Left lung (tissue), 10 donors: ENCODE data around the gene PPRC1. TPM values are rescaled to one million over a fixed set of nuclear protein-coding genes. Genes with fewer than 3 reads are reported as not detected.

Source experiments
- ATAC-seq: fragments of 200-7000 bp; cut with Tn5 transposase; one replicate; pipeline ENCODE4 v1.9.1; 2020; ENCODE audit warnings: moderate library complexity
- DNase-seq, 4 donors: peaks; one replicate each; pipeline ENCODE4 v3.0.0-alpha.2; 2013 to 2020
- H3K27ac ChIP-seq, 2 donors: fragments of 200-600 bp; sonication (generic) in 1 of 2; one replicate each; pipeline versions ENCODE4 v1.5.0 to v1.8.0; 2020 to 2021
- H3K27me3 ChIP-seq, 2 donors: fragments of 200-600 bp; sonication (generic) in 1 of 2; one replicate each; pipeline versions ENCODE4 v1.5.0 to v1.8.0; 2020 to 2021
- H3K36me3 ChIP-seq, 2 donors: fragments of 200-600 bp; sonication (generic) in 1 of 2; one replicate each; pipeline versions ENCODE4 v1.5.0 to v1.8.0; 2020 to 2021
- H3K4me1 ChIP-seq, 2 donors: fragments of 200-600 bp; one replicate each; pipeline ENCODE4 v1.8.0; 2021
- H3K4me3 ChIP-seq, 2 donors: fragments of 200-600 bp; sonication (generic) in 1 of 2; one replicate each; pipeline versions ENCODE4 v1.5.0 to v1.8.0; 2020 to 2021; ENCODE audit warnings: mild to moderate bottlenecking in 1 of 2
- H3K9me3 ChIP-seq, 2 donors: fragments of 200-600 bp; sonication (generic) in 1 of 2; one replicate each; pipeline versions ENCODE4 v1.5.0 to v1.8.0; 2020 to 2021
- intact Hi-C, 2 donors: fragments of 100-400 bp; cut with DNase I; formaldehyde crosslinking; loops; one replicate each; pipeline versions ENCODE4 v1.11.2 to v1.14.2; 2022
- polyA plus RNA-seq, 6 donors: library from polyadenylated mRNA; unstranded; fragments of 120-200 nt; gene quantifications; one replicate each; pipeline ENCODE4 v1.2.1, GENCODE V29; 2013; ENCODE audit not compliant: insufficient read length in 6 of 6
- total RNA-seq, 2 donors: library from RNA; stranded (reverse); fragmentation: NEBNext Ultra II Directional; extraction: Animal tissue kit (Norgen Biotek cat#: 25700); gene quantifications; one replicate each; pipeline ENCODE4 v1.2.1, GENCODE V29; 2021
- TF ChIP-seq, protein P1 (sequence below), 2 donors: fragments of 200-600 bp; sonication (generic) in 1 of 2; IDR thresholded peaks; one replicate each; pipeline versions ENCODE4 v1.5.0 to v1.8.0; 2021; ENCODE audit warnings: antibody characterized with exemption in 2 of 2
- donor health status: DM: no; HTN: yes; CAD: no.
- donor health status: DM: no; HTN: no; CAD: no.

Gene PPRC1
- total and polyA plus RNA-seq, 8 donors: 27.8 to 52.9 (median 42.0) TPM

DNA sequence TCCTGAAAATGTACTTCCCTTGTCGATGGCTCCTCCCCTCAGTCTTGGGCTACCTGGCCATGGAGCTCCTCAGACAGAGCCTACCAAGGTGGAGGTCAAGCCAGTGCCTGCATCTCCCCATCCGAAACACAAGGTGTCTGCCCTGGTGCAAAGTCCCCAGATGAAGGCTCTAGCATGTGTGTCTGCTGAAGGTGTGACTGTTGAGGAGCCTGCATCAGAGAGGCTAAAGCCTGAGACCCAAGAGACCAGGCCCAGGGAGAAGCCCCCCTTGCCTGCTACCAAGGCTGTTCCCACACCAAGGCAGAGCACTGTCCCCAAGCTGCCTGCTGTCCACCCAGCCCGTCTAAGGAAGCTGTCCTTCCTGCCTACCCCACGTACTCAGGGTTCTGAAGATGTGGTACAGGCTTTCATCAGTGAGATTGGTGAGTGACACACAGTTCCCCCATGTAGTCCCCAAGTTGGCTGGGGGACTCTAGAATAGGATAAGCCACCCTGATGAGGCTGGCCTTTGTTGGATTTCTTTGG is 8.8 kb downstream of the PPRC1 start:
- peaks cover 0 to 91% of the 10 kb centered on the region in 2 donors for H3K36me3 ChIP-seq
- H3K4me1 ChIP-seq: peaks cover 0 to 4% of the 10 kb centered on the region in 2 donors
- DNase-seq (no peak), ATAC-seq (no peak)
- no peak overlapping the region for H3K27ac ChIP-seq
- no peaks in the 10 kb centered on the region for H3K9me3 ChIP-seq
- intact Hi-C loops: no loop called here
- H3K27me3 ChIP-seq: no peaks in the 10 kb centered on the region
- TF ChIP-seq, protein P1, sequence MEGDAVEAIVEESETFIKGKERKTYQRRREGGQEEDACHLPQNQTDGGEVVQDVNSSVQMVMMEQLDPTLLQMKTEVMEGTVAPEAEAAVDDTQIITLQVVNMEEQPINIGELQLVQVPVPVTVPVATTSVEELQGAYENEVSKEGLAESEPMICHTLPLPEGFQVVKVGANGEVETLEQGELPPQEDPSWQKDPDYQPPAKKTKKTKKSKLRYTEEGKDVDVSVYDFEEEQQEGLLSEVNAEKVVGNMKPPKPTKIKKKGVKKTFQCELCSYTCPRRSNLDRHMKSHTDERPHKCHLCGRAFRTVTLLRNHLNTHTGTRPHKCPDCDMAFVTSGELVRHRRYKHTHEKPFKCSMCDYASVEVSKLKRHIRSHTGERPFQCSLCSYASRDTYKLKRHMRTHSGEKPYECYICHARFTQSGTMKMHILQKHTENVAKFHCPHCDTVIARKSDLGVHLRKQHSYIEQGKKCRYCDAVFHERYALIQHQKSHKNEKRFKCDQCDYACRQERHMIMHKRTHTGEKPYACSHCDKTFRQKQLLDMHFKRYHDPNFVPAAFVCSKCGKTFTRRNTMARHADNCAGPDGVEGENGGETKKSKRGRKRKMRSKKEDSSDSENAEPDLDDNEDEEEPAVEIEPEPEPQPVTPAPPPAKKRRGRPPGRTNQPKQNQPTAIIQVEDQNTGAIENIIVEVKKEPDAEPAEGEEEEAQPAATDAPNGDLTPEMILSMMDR (IDR thresholded peaks at IDR 0.05): no peak
- no peak overlapping the region for H3K4me3 ChIP-seq

DNA sequence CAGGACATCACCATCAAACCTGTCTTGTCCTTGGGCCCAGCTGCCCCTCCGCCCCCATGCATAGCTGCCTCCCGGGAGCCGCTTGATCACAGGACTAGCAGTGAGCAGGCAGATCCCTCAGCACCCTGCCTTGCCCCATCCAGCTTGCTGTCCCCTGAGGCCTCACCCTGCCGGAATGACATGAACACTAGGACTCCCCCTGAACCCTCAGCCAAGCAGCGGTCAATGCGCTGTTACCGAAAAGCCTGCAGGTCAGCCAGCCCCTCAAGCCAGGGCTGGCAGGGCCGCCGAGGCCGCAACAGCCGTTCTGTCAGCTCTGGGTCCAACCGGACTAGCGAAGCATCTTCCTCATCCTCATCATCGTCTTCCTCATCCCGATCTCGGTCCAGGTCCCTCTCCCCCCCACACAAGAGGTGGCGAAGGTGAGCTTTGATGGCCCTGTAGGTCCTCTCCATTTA is 14.2 kb downstream of the PPRC1 start:
- peaks cover 0 to 91% of the 10 kb centered on the region in 2 donors for H3K36me3 ChIP-seq
- no peak for ATAC-seq

DNA sequence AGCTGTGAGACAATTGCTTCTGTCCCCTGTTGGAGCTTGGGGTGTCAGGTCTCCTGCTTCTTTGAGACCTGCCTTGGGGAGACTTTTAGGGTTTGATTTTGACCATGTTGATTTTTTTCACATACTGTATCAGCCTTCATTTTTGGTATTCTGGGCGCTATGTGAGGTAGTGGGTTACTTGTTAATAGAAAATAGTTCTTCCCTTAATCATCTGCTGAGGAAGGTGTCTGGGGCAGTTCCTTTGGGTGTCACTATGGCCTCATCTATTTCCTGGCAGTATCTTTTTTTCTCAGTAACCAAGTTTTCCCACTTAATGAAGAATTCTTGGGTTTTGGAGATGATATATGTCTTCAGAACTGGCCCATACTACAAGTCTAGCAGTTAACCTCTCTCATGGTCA is 14.7 kb downstream of the PPRC1 start:
- H3K36me3 ChIP-seq: peaks cover 0 to 85% of the 10 kb centered on the region in 2 donors
- intact Hi-C loops: no loop called here
- H3K4me1 ChIP-seq: peaks cover 0 to 14% of the 10 kb centered on the region in 2 donors
- peak overlapping the region in 1 of 2 donors; percentile 8 for H3K27ac ChIP-seq
- TF ChIP-seq, protein P1 (IDR thresholded peaks at IDR 0.05): no peak
- ATAC-seq: no peak
- no peak overlapping the region for H3K4me3 ChIP-seq
- DNase-seq: no peak
- no peaks in the 10 kb centered on the region for H3K9me3 ChIP-seq
- H3K27me3 ChIP-seq: no peaks in the 10 kb centered on the region

More for the DNA sequence above, 14.2 kb downstream of the PPRC1 start:
- no peak for DNase-seq
- Histone ChIP-seq H3K27me3 (no peaks in the 10 kb centered on the region), H3K4me1 (peaks cover 0 to 13% of the 10 kb centered on the region in 2 donors), H3K9me3 (no peaks in the 10 kb centered on the region), H3K4me3 (no peak overlapping the region), H3K27ac (peak overlapping the region in 1 of 2 donors; percentile 8)
- intact Hi-C loops: no loop called here
- TF ChIP-seq, protein P1 (IDR thresholded peaks at IDR 0.05): no peak

DNA sequence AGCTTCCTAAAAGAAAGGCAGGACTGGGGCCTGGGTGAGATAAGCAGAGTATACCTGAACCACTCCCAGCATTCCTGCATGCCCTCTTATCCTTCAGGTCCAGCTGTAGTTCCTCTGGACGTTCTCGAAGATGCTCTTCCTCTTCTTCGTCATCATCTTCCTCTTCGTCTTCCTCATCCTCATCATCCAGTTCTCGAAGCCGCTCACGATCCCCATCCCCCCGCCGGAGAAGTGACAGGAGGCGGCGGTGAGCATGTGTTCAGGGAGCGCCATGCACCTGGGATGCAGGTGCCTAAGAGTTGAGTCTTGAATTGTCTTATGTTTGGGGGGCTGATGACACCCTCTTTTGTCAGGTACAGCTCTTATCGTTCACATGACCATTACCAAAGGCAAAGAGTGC is 15.4 kb downstream of the PPRC1 start:
- Histone ChIP-seq H3K9me3 (no peaks in the 10 kb centered on the region), H3K27me3 (no peaks in the 10 kb centered on the region), H3K27ac (no peak overlapping the region), H3K36me3 (peaks cover 0 to 78% of the 10 kb centered on the region in 2 donors), H3K4me1 (peaks cover 5 to 22% of the 10 kb centered on the region in 2 donors), H3K4me3 (no peak overlapping the region)
- ATAC-seq (no peak), DNase-seq (no peak)
- TF ChIP-seq, protein P1 (IDR thresholded peaks at IDR 0.05): no peak
- intact Hi-C loops: no loop called here

DNA sequence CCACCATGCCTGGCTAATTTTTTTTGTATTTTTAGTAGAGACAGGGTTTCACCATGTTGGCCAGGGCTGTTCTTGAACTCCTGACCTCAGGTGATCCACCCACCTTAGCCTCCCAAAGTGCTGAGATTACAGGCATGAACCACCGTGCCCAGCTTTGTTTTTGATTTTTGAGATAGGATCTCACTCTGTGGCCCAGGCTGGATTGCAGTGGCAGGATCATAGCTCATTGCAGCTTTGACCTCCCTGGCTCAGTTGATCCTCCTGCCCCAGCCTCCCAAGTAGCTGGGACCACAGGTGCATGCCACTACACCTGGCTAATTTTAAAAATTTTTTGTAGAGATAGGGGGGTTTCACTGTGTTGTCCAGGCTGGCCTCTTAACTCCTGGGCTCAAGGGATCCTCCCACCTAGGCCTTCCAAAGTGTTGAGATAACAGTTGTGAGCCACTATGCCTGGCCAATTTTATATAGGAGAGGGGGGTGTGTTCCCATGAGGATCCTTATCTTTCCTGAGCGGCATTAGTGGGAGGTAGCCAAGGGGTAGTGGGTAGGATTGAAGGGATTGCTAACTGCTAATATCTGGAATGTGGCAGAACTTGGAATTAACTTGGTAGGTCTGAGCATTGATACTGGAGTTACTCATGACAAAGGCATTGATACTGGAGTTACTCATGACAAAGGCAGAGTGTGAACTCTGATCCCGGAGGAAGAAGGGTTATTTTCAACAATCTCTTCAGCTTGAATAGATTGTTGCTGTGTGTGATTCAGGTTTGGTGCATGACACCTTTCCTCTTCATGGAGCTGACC is 18.3 kb downstream of the PPRC1 start:
- H3K27ac ChIP-seq: peak overlapping the region; percentile 84 to 91
- peak in 1 of 4 donors; percentile 3 for DNase-seq
- no peaks in the 10 kb centered on the region for H3K9me3 ChIP-seq
- H3K36me3 ChIP-seq: peaks cover 0 to 67% of the 10 kb centered on the region in 2 donors
- intact Hi-C loops: loop anchor here in 1 of 2 donors (10.0 kb wide), 1 partner anchor 204 kb away; no protein-coding TSS in a partner anchor
- no peak for ATAC-seq
- peaks cover 8 to 44% of the 10 kb centered on the region in 2 donors for H3K4me1 ChIP-seq
- no peaks in the 10 kb centered on the region for H3K27me3 ChIP-seq
- TF ChIP-seq, protein P1 (IDR thresholded peaks at IDR 0.05): no peak
- H3K4me3 ChIP-seq: peak overlapping the region; percentile 83 to 93
